Colonic mucosa (tissue), 4 donors: ENCODE results near the gene KIF5A. TPM values are rescaled to one million over a fixed set of nuclear protein-coding genes. Genes with fewer than 3 reads are reported as not detected.
"Not testable (repeated sequence)": the region's sequence is repeated elsewhere in the genome, so short reads cannot be mapped to it uniquely, and the experiment has no call there.

Source experiments
- DNase-seq: peaks from one replicate; pipeline ENCODE4 v3.0.0-alpha.2; 2020
- H3K27ac ChIP-seq: fragments of 200-600 bp; one replicate; pipeline ENCODE4 v1.8.0; 2021
- H3K27me3 ChIP-seq: fragments of 200-600 bp; one replicate; pipeline ENCODE4 v1.8.0; 2021
- H3K36me3 ChIP-seq: fragments of 200-600 bp; one replicate; pipeline ENCODE4 v1.8.0; 2021
- H3K4me1 ChIP-seq: fragments of 200-600 bp; one replicate; pipeline ENCODE4 v1.8.0; 2021; ENCODE audit warnings: mild to moderate bottlenecking
- H3K4me3 ChIP-seq: fragments of 200-600 bp; one replicate; pipeline ENCODE4 v1.8.0; 2021
- H3K9ac ChIP-seq, 2 donors: one replicate each; pipeline ENCODE4 v1.7.0; 2013; ENCODE audit warnings: control low read depth in 2 of 2, low read depth in 2 of 2, low read length in 2 of 2
- H3K9me3 ChIP-seq: fragments of 200-600 bp; one replicate; pipeline ENCODE4 v1.8.0; 2021
- intact Hi-C: fragments of 100-400 bp; cut with DNase I; formaldehyde crosslinking; loops from one replicate; pipeline ENCODE4 v1.14.1; 2022
- total RNA-seq, 2 donors: library from RNA; stranded (reverse); fragmentation: NEBNext Ultra II Directional in 1 of 2; extraction: Animal tissue kit (Norgen Biotek cat#: 25700) in 1 of 2; gene quantifications; one replicate each; pipeline ENCODE4 v1.2.1, GENCODE V29; 2021
- TF ChIP-seq, protein P1 (sequence below): fragments of 200-600 bp; IDR thresholded peaks from one replicate; pipeline ENCODE4 v1.8.0; 2022; ENCODE audit warnings: antibody characterized with exemption, mild to moderate bottlenecking
- donor health status: healthy.
- donor health status: DM: no; HTN: no; CAD: no.
- donor health status: DM: no; HTN: no; CAD: no.

Gene KIF5A
- total RNA-seq, 2 donors from 2014 or later = 0.67 to 2.1 TPM

DNA sequence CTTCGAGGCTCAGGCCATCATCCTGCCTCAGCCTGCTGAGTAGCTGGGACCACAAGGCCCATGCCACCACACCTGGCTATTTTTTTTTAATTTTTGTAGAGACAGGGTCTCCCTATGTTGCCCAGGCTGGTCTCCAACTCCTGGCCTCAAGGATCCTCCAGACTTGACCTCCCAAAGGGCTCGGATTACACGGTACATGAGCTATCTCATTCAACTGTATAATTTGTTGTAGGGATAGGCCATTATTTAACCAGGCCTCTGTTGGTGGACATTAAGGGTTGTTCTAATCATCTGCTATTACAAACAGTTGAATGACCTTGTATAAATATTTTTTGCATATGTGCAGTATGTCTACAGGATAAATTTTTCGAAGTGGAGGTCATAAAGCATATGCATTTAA lies 9.0 kb downstream of the KIF5A start:
- Histone ChIP-seq H3K36me3 (no peaks in the 10 kb centered on the region), H3K27me3 (no peaks in the 10 kb centered on the region), H3K4me1 (no peaks in the 10 kb centered on the region), H3K4me3 (no peak overlapping the region), H3K27ac (no peak overlapping the region), H3K9me3 (no peaks in the 10 kb centered on the region), H3K9ac (no peak overlapping the region)
- intact Hi-C loops = no loop called here
- TF ChIP-seq, protein P1, sequence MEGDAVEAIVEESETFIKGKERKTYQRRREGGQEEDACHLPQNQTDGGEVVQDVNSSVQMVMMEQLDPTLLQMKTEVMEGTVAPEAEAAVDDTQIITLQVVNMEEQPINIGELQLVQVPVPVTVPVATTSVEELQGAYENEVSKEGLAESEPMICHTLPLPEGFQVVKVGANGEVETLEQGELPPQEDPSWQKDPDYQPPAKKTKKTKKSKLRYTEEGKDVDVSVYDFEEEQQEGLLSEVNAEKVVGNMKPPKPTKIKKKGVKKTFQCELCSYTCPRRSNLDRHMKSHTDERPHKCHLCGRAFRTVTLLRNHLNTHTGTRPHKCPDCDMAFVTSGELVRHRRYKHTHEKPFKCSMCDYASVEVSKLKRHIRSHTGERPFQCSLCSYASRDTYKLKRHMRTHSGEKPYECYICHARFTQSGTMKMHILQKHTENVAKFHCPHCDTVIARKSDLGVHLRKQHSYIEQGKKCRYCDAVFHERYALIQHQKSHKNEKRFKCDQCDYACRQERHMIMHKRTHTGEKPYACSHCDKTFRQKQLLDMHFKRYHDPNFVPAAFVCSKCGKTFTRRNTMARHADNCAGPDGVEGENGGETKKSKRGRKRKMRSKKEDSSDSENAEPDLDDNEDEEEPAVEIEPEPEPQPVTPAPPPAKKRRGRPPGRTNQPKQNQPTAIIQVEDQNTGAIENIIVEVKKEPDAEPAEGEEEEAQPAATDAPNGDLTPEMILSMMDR = no peak
- no peak for DNase-seq

DNA sequence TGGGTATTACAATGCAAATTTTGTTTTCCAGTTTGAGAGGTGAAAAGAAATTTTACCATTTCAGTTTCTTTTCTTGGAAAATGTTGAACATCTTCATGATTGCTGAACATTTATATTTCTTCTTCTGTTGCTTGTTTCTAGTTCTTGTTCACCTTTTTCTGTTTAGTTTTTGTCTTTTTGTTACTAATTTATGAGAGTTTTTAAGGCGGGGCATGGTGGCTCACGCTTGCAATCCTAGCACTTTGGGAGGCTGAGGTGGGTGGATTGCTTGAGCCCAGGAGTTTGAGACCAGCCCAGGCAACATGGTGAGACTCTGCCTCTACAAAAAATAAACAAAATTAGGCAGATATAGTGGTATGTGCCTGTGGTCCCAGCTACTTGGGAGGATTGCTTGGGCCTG lies 10.7 kb downstream of the KIF5A start:
- H3K36me3 ChIP-seq = no peaks in the 10 kb centered on the region
- intact Hi-C loops = no loop called here
- H3K27me3 ChIP-seq = no peaks in the 10 kb centered on the region
- no peaks in the 10 kb centered on the region for H3K9me3 ChIP-seq
- no peak overlapping the region for H3K4me3 ChIP-seq
- TF ChIP-seq, protein P1 = no peak
- H3K9ac ChIP-seq = no peak overlapping the region
- no peak for DNase-seq
- H3K27ac ChIP-seq = no peak overlapping the region
- no peaks in the 10 kb centered on the region for H3K4me1 ChIP-seq

DNA sequence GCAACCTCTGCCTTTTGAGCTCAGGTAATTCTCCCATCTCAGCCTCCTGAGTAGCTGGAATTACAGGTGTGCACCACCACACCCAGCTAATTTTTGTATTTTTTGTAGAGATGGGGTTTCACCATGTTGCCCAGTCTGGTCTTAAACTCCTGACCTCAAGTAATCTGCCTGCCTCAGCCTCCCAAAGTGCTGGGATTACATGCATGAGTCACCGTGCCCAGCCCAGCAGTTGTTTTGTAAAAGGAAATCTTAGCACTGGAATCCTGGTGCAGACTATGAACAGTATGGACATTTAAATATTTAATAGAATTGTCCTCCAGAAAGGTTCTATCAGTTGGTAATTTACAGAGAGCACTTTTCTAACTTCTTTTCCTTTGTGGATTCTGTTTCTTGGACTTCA lies 11.3 kb downstream of the KIF5A start:
- DNase-seq, intact Hi-C loops, H3K27me3 ChIP-seq: not testable (repeated sequence)

DNA sequence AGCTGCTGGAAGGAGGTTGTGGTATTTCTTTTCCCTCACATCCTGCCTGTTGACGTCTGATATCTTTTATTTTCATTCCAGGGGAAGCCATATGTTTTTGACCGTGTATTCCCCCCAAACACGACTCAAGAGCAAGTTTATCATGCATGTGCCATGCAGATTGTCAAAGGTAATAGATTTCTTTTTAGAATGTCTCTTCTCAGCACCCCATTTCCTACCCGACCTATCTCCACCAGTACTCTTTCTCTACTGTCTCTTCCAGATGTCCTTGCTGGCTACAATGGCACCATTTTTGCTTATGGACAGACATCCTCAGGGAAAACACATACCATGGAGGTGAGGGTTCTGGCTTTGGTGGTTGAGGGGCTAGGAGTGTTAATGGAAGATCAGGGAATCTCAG lies 13.5 kb downstream of the KIF5A start:
- no peak overlapping the region for H3K9ac ChIP-seq
- no peak overlapping the region for H3K4me3 ChIP-seq
- no peaks in the 10 kb centered on the region for H3K4me1 ChIP-seq
- H3K27me3 ChIP-seq = no peaks in the 10 kb centered on the region
- H3K9me3 ChIP-seq = no peaks in the 10 kb centered on the region
- no peak for DNase-seq
- no peak overlapping the region for H3K27ac ChIP-seq
- intact Hi-C loops = no loop called here
- TF ChIP-seq, protein P1 = no peak
- H3K36me3 ChIP-seq = no peaks in the 10 kb centered on the region

More for the DNA sequence above, 11.3 kb downstream of the KIF5A start:
- H3K9me3 ChIP-seq, H3K4me1 ChIP-seq, H3K27ac ChIP-seq, H3K36me3 ChIP-seq, H3K9ac ChIP-seq, H3K4me3 ChIP-seq: not testable (repeated sequence)

DNA sequence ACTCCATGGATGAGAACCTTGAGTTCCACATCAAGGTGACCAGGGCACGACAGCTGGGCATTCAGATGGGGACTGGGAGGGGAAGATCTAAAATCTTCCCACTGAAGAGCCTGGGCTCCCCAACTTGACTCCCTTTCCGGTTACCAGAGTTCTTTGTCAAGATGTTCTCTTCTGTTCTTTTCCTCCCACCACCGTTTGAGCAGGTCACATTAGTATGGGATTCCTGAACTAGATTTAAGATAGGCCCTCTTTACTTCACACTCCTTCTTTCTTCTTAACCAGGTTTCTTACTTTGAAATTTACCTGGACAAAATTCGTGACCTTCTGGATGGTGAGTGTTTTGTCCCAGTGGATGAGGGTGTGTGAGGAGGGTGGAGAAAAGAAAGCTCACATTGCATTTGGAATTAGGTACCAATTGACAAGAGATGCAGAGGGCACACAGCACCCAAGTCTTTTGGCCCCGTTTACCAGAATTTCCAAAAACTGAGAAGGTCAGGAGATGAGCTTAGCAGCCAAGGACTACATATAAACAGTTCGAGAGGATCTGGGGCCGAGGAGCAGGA lies 14.4 kb downstream of the KIF5A start:
- no peaks in the 10 kb centered on the region for H3K9me3 ChIP-seq
- H3K27me3 ChIP-seq = no peaks in the 10 kb centered on the region
- H3K4me1 ChIP-seq = no peaks in the 10 kb centered on the region
- no peak for DNase-seq
- no peak overlapping the region for H3K27ac ChIP-seq
- no peaks in the 10 kb centered on the region for H3K36me3 ChIP-seq
- H3K9ac ChIP-seq = no peak overlapping the region
- intact Hi-C loops = no loop called here
- TF ChIP-seq, protein P1 = no peak
- no peak overlapping the region for H3K4me3 ChIP-seq

DNA sequence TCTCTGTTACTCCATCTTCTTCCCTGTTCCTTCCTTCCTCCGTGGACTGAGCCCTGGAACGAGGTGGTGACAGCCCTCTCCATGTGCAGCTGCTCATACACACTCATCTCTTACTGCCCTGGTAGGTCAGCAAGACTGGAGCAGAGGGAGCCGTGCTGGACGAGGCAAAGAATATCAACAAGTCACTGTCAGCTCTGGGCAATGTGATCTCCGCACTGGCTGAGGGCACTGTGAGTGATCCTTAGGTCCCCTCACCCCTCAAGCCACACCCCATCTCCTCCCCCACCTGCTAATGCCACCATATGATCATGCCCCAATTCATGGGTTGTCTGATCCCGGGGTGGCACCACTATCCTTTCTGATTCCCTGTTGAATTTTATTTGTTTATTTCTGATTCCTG lies 19.0 kb downstream of the KIF5A start:
- no peaks in the 10 kb centered on the region for H3K36me3 ChIP-seq
- intact Hi-C loops = no loop called here
- no peaks in the 10 kb centered on the region for H3K27me3 ChIP-seq
- DNase-seq = no peak
- no peaks in the 10 kb centered on the region for H3K4me1 ChIP-seq
- TF ChIP-seq, protein P1 = no peak
- no peak overlapping the region for H3K4me3 ChIP-seq
- no peak overlapping the region for H3K27ac ChIP-seq
- no peaks in the 10 kb centered on the region for H3K9me3 ChIP-seq
- H3K9ac ChIP-seq = no peak overlapping the region
